Heart right ventricle (tissue), 16 donors: ENCODE results near the gene PFDN1. TPM values are rescaled to one million over a fixed set of nuclear protein-coding genes. Genes with fewer than 3 reads are reported as not detected.

ENCODE experiments used
- ATAC-seq, 8 donors: fragments of 200-7000 bp; cut with Tn5 transposase; one replicate each; pipeline ENCODE4 v1.9.1; 2020; ENCODE audit warnings: mild to moderate bottlenecking in 8 of 8, moderate library complexity in 8 of 8, moderate number of reproducible peaks in 1 of 8
- DNase-seq, 2 donors: peaks; one replicate each; pipeline ENCODE4 v3.0.0-alpha.2; 2020
- H3K27ac ChIP-seq, 10 donors: fragments of 200-600 bp; sonication (generic) in 2 of 10; one replicate each; pipeline versions ENCODE4 v1.5.0 to v1.8.0; 2020 to 2022; ENCODE audit warnings: mild to moderate bottlenecking in 3 of 10
- H3K27me3 ChIP-seq, 7 donors: fragments of 200-600 bp; one replicate each; pipeline ENCODE4 v1.8.0; 2021 to 2022; ENCODE audit warnings: mild to moderate bottlenecking in 2 of 7
- H3K36me3 ChIP-seq, 9 donors: fragments of 200-600 bp; sonication (generic) in 1 of 9; one replicate each; pipeline versions ENCODE4 v1.5.0 to v1.8.0; 2020 to 2022; ENCODE audit warnings: mild to moderate bottlenecking in 2 of 9
- H3K4me1 ChIP-seq, 9 donors: fragments of 200-600 bp; sonication (generic) in 1 of 9; one replicate each; pipeline versions ENCODE4 v1.5.0 to v1.8.0; 2020 to 2022; ENCODE audit warnings: mild to moderate bottlenecking in 4 of 9
- H3K4me3 ChIP-seq, 10 donors: fragments of 200-600 bp; sonication (generic) in 2 of 10; one replicate each; pipeline versions ENCODE4 v1.5.0 to v1.8.0; 2020 to 2022; ENCODE audit warnings: mild to moderate bottlenecking in 7 of 10, moderate library complexity in 2 of 10
- H3K9me3 ChIP-seq, 11 donors: fragments of 200-600 bp in 10 of 11; sonication (generic) in 2 of 11; one replicate each; pipeline versions ENCODE4 v1.5.0 to v1.8.0; 2013 to 2022; ENCODE audit warnings: mild to moderate bottlenecking in 2 of 11, control low read depth in 1 of 11, moderate library complexity in 1 of 11
- CTCF ChIP-seq, 9 donors: fragments of 200-600 bp; sonication (generic) in 2 of 9; IDR thresholded peaks; one replicate each; pipeline versions ENCODE4 v1.5.0 to v1.8.0; 2021 to 2022; ENCODE audit warnings: antibody characterized with exemption in 9 of 9, mild to moderate bottlenecking in 5 of 9, moderate library complexity in 1 of 9
- WGBS, 2 donors: extraction: QIAGEN DNeasy Blood & Tissue Kit; methylation state at CpG; one replicate each; pipeline ENCODE4 v1.1.7; 2013; ENCODE audit warnings: inconsistent platforms in 1 of 2; 5-methylcytosine and 5-hydroxymethylcytosine counted together
- intact Hi-C, 10 donors: fragments of 100-400 bp; cut with DNase I; formaldehyde crosslinking; loops; one replicate each; pipeline versions ENCODE4 v1.11.1 to v1.14.2; 2022
- polyA plus RNA-seq, 2 donors: library from polyadenylated mRNA; stranded (reverse); fragments of 200-250 nt; gene quantifications; one replicate each; pipeline ENCODE4 v1.2.3, GENCODE V29; 2013
- total RNA-seq, 10 donors: library from RNA; stranded (reverse); fragmentation: NEBNext Ultra II Directional in 3 of 10; extraction: Animal tissue kit (Norgen Biotek cat#: 25700) in 3 of 10; gene quantifications; one replicate each; pipeline versions ENCODE4 v1.2.1 to v1.2.4, GENCODE V29; 2021 to 2023
- donor health status: Arrhythmogenic right ventricular cardiomyopathy.
- donor health status: ischemic (EF 13 %, LVEDD 7.1; RV severe dilation, severe dysfunction).
- donor health status: healthy with polysubstance abuse.
- donor health status: DM: no; HTN: yes; CAD: no.
- donor health status: DM: no; HTN: no; CAD: no.
- donor health status: ischemic (EF 25% LVEDD 6.9; RV normal size, moderate dysfunction).
- donor health status: ischemic (EF 25% LVEDD 5.7; RV mildly dilated, moderate dysfunction).
- donor health status: healthy.
- donor health status: DM: yes; HTN: yes; CAD: no.
- donor health status: Ischemic cardiomyopathy.
- donor health status: ischemic (EF 35%, LVEDD 5.7; RV mildly dilated, moderate dysfunction).
- donor health status: nonischemic (EF 11% LVEDD 7.7; RV severe dilation, severe dysfunction).
- donor health status: DM: yes; HTN: yes; CAD: no.
- donor health status: PGD.
- donor health status: ischemic (EF 29% LVEDD 5.4; RV normal size, mild dysfunction).
- donor health status: nonischemic (EF 23%, LVEDD 6.1; RV moderate dilation, normal function).

The PFDN1 gene
- total and polyA plus RNA-seq, 12 donors: 56.8 to 100 (median 80.7) TPM

- peaks cover 14 to 55% (median 44%) of the 10 kb centered on the region in 9 donors for H3K4me1 ChIP-seq
- intact Hi-C loops: loop anchor here in 6 of 10 donors (5.0 to 10.0 kb wide), 5 partner anchors 46 to 176 kb away; partner anchors contain the start of genes CYSTM1 (in 2 of the 6) and PFDN1 (in 1 of the 6)
Measured at GRCh38 chr5:140348104-140348503, 45.2 kb upstream of the PFDN1 start.

DNA sequence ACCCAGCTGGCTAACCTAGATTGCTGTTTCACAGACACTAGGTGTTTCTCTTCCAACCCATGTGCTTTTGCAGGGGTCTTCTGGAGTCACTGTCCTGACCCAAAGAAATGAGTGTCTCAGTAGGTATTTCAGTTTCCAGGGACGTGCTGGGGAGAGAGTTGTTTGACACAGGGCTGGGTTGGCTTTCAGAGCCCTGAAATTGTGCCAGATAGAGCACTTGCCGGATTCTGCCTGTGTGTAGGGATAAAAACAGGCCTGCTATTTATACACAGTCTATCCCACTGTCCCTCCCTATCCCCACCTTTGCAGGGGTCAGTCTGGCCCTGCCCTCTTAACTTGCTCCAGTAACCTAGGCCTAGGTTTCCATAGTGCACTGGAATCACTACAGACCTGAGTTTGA, 44.5 kb upstream of the PFDN1 start:
- 8 to 16% methylated on average over 2 of the region's 2 CpGs for WGBS, 2 donors
- no peaks in the 10 kb centered on the region for H3K9me3 ChIP-seq
- DNase-seq: peak in 1 of 2 donors; percentile 34
- H3K27me3 ChIP-seq: no peaks in the 10 kb centered on the region
- no peak for TF ChIP-seq CTCF (IDR thresholded peaks at IDR 0.05)
- ATAC-seq: peak in 5 of 8 donors; percentile 13 to 41 (median 31)
- intact Hi-C loops: loop anchor here in 7 of 10 donors (1.0 to 10.0 kb wide), 9 partner anchors 45 to 175 kb away; partner anchors contain the start of genes CYSTM1 (in 2 of the 7) and PFDN1 (in 2 of the 7)
- H3K4me1 ChIP-seq: peaks cover 14 to 62% (median 51%) of the 10 kb centered on the region in 9 donors
- H3K27ac ChIP-seq: peak overlapping the region; percentile 11 to 97 (median 95)
- H3K36me3 ChIP-seq: peaks cover 0 to 16% (median 0%) of the 10 kb centered on the region in 9 donors
- H3K4me3 ChIP-seq: peak overlapping the region in 5 of 10 donors; percentile 87 to 97 (median 88)

More at GRCh38 chr5:140348104-140348503, 45.2 kb upstream of the PFDN1 start:
- WGBS, 2 donors: 66 to 70% methylated on average over 4 of the region's 4 CpGs
- Histone ChIP-seq H3K36me3 (peaks cover 0 to 14% (median 0%) of the 10 kb centered on the region in 9 donors), H3K9me3 (no peaks in the 10 kb centered on the region), H3K27me3 (no peaks in the 10 kb centered on the region), H3K27ac (peak overlapping the region in 9 of 10 donors; percentile 90 to 97 (median 95)), H3K4me3 (no peak overlapping the region)
- ATAC-seq (no peak), DNase-seq (no peak)
- TF ChIP-seq CTCF (IDR thresholded peaks at IDR 0.05): no peak

DNA sequence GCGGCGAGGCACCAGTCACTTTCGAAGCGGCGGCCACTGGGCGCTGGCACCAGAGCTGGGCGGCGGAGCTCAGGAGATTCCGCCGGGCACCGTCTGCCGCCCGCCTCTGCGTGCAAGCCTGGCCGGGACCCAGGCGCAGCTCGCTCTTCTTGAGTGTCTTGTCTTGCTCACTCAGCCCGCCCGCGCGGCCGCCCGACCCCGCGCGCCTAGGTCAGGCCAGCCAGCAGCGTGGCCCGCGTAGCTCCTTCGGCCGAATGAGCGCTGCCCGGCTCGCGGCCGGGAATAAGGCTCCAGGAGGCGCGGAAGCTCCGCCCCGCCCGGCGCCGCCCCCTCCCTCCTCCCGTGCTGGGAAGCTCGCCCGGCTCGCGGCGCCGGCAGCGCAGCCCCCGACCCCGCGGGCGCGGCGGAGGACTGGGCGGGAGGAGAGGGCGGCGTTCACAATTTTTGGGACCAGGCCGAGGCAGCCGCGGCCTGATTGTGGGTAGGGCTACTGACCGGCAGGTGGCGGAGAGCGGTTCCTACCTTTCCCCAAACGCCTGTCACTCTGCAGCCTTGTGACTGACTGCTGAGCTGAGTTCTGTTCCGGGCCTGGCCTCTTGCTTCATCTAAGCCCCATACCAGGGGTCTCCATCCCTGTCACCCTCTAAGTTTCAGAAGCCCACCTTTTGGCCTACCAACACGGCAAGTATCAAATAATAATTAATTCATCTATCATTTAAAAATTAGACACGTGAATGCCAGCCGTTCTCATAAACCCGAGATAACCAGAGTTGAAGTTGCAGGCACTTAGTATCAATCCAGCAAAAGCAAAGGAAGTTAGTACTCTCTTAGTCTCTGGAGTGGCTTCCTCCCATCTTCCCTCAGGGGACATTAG, 43.7 kb upstream of the PFDN1 start, which contains the start of gene HBEGF:
Gene HBEGF, minus strand, starts transcription at position 256 of the 874 bp plus-strand sequence. CDS start 275 bp downstream, outside the sequence.
- Histone ChIP-seq H3K9me3 (no peaks in the 10 kb centered on the region), H3K4me1 (peaks cover 19 to 68% (median 59%) of the 10 kb centered on the region in 9 donors), H3K27ac (peak within 1 kb of the TSS; percentile 74 to 97 (median 95)), H3K36me3 (peaks cover 0 to 24% (median 0%) of the 10 kb centered on the region in 9 donors), H3K27me3 (no peaks in the 10 kb centered on the region), H3K4me3 (peak within 1 kb of the TSS; percentile 78 to 97 (median 88))
- intact Hi-C loops: loop anchor here in 8 of 10 donors (1.0 to 10.0 kb wide), 9 partner anchors 44 to 174 kb away; partner anchors contain the start of genes CYSTM1 (in 2 of the 8) and PFDN1 (in 2 of the 8)
- ATAC-seq (peak; percentile 70 to 91 (median 84)), DNase-seq (peak; percentile 84 to 88)
- peak; percentile 17 to 68 (median 47) for TF ChIP-seq CTCF (IDR thresholded peaks at IDR 0.05)
- WGBS, 2 donors: 0 to 1% methylated on average over 59 to 72 of the region's 72 CpGs

GRCh38 chr5:140345919-140346347, 43.0 kb upstream of the PFDN1 start:
- intact Hi-C loops: loop anchor here in 8 of 10 donors (1.0 to 10.0 kb wide), 9 partner anchors 43 to 174 kb away; partner anchors contain the start of genes CYSTM1 (in 2 of the 8) and PFDN1 (in 2 of the 8)

More at GRCh38 chr5:140345919-140346347, 43.0 kb upstream of the PFDN1 start:
- ATAC-seq: peak; percentile 51 to 71 (median 63)
- Histone ChIP-seq H3K27me3 (no peaks in the 10 kb centered on the region), H3K9me3 (no peaks in the 10 kb centered on the region), H3K4me3 (peak overlapping the region; percentile 78 to 97 (median 88)), H3K4me1 (peaks cover 19 to 71% (median 65%) of the 10 kb centered on the region in 9 donors), H3K27ac (peak overlapping the region; percentile 74 to 97 (median 95)), H3K36me3 (peaks cover 0 to 30% (median 0%) of the 10 kb centered on the region in 9 donors)
- peak; percentile 19 to 68 (median 51) for TF ChIP-seq CTCF (IDR thresholded peaks at IDR 0.05)
- DNase-seq: peak; percentile 74 to 80
- WGBS, 2 donors: 1 to 3% methylated on average over 35 of the region's 35 CpGs
